Keratinocyte (primary cell): ENCODE measurements around the gene UNKL.

Experiments
- CTCF ChIP-seq, 3 experiments: IDR thresholded peaks in 1 of 3; conservative IDR thresholded peaks in 1 of 3; optimal IDR thresholded peaks in 1 of 3; 2 replicates in 2 of 3; 3 replicates in 1 of 3; pipeline versions ENCODE3 to v1.5.1; 2011; ENCODE audit warnings: low read length in 3 of 3, mild to moderate bottlenecking in 3 of 3, moderate library complexity in 2 of 3, control low read depth in 1 of 3, inconsistent platforms in 1 of 3; ENCODE audit not compliant: insufficient read depth in 2 of 3; ENCODE audit errors: extremely low read depth in 1 of 3
- EZH2 ChIP-seq: IDR thresholded peaks from one replicate; pipeline ENCODE4 v1.6.1; 2012; ENCODE audit warnings: inconsistent platforms, mild to moderate bottlenecking, low read length, moderate library complexity

- no peak for TF ChIP-seq CTCF (optimal IDR thresholded peaks at IDR 0.05 in 1 of 3, IDR thresholded peaks at IDR 0.05 in 1 of 3, conservative IDR thresholded peaks at IDR 0.05 in 1 of 3; ENCODE audit: extremely low read depth in 1 of 3, insufficient read depth in 2 of 3, low read length in 3 of 3)
- no peak for TF ChIP-seq EZH2
Observed at GRCh38 chr16:1313721-1314369, 100.7 kb downstream of the UNKL start.
